VCaP (cell line): Measurements from ENCODE around the gene TGM1.
A peak's percentile ranks its signal among the peaks of the same experiment; 100 is the strongest.
"Not testable (repeated sequence)": the region's sequence is repeated elsewhere in the genome, so short reads cannot be mapped to it uniquely, and the experiment has no call there.

Experiments used
- H3K27ac ChIP-seq: fragments of 450-650 bp; 2 replicates; pipeline ENCODE4 v1.5.1; 2017
- CTCF ChIP-seq: fragments of 450-650 bp; conservative IDR thresholded peaks from 2 replicates; pipeline ENCODE4 v1.5.1; 2017; ENCODE audit warnings: mild to moderate bottlenecking, moderate library complexity

The TGM1 gene

GRCh38 chr14:24219521-24219920, 43.5 kb downstream of the TGM1 start:
- TF ChIP-seq CTCF = no peak
- no peak overlapping the region for H3K27ac ChIP-seq

- no peak overlapping the region for H3K27ac ChIP-seq
- TF ChIP-seq CTCF = no peak
Measured at GRCh38 chr14:24219080-24219479, 43.9 kb downstream of the TGM1 start.

- H3K27ac ChIP-seq = not testable (repeated sequence)
Measured at GRCh38 chr14:24216876-24217275, 46.1 kb downstream of the TGM1 start.

- no peak for TF ChIP-seq CTCF
- H3K27ac ChIP-seq = peak overlapping the region; percentile 86
Measured at GRCh38 chr14:24216345-24216699, 46.7 kb downstream of the TGM1 start.

- TF ChIP-seq CTCF = peak; percentile 79
- peak within 1 kb of the TSS; percentile 86 for H3K27ac ChIP-seq
Measured at GRCh38 chr14:24215495-24216344, 47.3 kb downstream of the TGM1 start, which contains the start of gene MDP1. MDP1 (minus strand) TSS chr14:24216066; CDS start chr14:24215955, 111 bp downstream.

GRCh38 chr14:24213866-24214662, 48.9 kb downstream of the TGM1 start:
- TF ChIP-seq CTCF = no peak
- peak overlapping the region; percentile 83 for H3K27ac ChIP-seq

GRCh38 chr14:24212924-24213865, 49.8 kb downstream of the TGM1 start, which contains the start of gene CHMP4A:
CHMP4A (minus strand) TSS chr14:24213488; CDS start chr14:24213439, 49 bp downstream.
- peak within 1 kb of the TSS; percentile 83 for H3K27ac ChIP-seq
- no peak for TF ChIP-seq CTCF
